ENCODE results near the gene ALDH1L2.
A peak's percentile ranks its signal among the peaks of the same experiment; 100 is the strongest.
"Not testable (repeated sequence)": the region's sequence is repeated elsewhere in the genome, so short reads cannot be mapped to it uniquely, and the experiment has no call there.

ALDH1L2 gene

DNA sequence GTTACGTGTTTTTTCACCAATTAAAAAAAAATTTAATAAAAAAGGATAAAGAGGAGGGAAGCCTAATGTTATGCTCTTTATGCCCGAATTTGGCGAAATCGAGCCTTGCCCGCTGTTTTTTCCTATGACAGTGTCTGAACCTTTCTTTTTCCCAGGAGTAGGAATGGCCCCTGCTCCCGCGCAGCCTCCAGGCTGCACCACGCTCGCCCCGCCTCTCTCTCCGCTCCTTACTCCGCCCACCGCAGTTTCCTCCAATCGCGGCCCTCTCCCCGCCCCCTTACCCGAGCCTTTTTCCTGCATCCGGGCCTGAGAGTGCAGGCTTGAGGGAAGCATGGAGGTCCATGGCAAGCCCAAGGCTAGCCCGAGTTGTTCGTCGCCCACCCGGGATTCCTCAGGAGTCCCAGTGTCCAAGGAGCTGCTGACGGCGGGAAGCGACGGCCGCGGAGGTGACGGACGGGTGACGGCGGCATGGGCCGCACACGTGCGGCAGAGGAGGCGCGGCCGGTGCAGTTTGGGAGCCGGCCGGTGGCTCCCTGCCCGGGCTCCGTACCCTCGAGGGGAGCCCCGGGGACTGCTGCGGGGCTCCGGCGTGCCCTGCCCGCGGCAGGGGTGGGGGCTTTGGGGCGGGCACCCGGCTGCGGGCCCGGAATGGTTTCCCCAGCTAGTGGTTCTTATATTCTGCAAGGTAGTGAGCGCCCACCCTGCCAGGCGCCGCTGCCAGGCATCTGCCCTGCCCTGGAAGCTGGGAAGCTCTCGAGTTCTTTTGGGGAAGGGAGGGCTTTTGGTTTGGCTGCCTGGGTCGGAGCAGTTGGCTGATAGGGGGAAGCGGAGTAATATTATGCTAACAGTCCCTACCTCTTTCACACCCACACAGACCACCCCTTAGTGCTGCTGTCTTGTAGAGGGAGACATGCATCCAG is 98.0 kb downstream of the ALDH1L2 start, which contains the start of gene NOPCHAP1:
NOPCHAP1 (plus strand) TSS at position 295 of the 920 bp plus-strand sequence; CDS start at position 332, 37 bp downstream.
- peaks cover 39% of the 10 kb centered on the region for H3K4me1 Mint-ChIP-seq
- peaks cover 33% of the 10 kb centered on the region for H3K36me3 Mint-ChIP-seq
- DNase-seq (ENCODE audit: low spot score in 2 of 2) (peak; percentile 71 to 93), ATAC-seq (peak; percentile 98)
- H3K4me3 Mint-ChIP-seq: peak within 1 kb of the TSS; percentile 76
- peak within 1 kb of the TSS; percentile 24 for H3K27ac Mint-ChIP-seq
- H3K9me3 Mint-ChIP-seq: no peaks in the 10 kb centered on the region

DNA sequence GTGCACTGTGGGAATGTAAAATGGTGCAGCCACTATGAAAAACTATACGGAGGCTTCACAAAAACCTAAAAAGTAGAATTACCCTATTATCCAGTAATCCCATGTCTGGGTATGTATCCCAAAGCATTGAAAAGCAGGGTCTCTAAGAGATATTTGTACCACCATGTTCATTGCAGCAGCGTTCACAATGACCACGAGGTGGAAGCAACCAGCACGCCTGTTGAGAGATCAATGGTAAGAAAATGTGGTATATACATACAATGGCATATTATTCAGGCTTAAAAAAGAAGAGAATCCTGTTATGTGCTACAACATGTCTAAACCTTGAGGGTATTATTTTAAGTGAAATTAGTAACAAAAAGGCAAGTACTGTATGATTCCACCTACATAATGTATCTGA is 99.1 kb downstream of the ALDH1L2 start:
- peak overlapping the region; percentile 24 for H3K27ac Mint-ChIP-seq
- no peak for ATAC-seq

DNA sequence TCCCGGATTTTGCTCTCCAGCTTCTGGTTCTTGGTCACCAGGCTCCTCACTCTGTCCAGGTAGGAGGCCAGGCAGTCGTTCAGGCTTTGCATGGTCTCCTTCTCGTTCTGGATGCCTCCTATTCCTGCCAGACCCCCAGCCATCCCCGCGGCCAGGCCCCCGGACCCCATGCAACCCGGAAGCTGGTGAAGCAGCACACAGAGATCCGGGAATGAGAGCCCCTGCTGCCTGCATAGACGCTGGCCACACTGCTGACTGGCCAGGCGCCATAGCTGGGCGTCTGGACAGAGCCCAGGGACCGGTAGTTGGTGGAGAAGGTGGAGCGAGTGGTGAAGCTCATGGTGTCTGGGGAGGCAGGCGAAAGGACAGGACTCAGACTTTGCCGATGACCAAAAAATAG is 106.6 kb downstream of the ALDH1L2 start:
- not testable (repeated sequence) for H3K36me3 Mint-ChIP-seq; DNase-seq (ENCODE audit: low spot score in 2 of 2); H3K27ac Mint-ChIP-seq; H3K4me3 Mint-ChIP-seq; ATAC-seq; H3K4me1 Mint-ChIP-seq; H3K9me3 Mint-ChIP-seq

More for the DNA sequence above, 99.1 kb downstream of the ALDH1L2 start:
- Mint-ChIP-seq H3K36me3 (peaks cover 26% of the 10 kb centered on the region), H3K4me3 (peak overlapping the region; percentile 76), H3K4me1 (peaks cover 39% of the 10 kb centered on the region), H3K9me3 (no peaks in the 10 kb centered on the region)
- DNase-seq (ENCODE audit: low spot score in 2 of 2): no peak

DNA sequence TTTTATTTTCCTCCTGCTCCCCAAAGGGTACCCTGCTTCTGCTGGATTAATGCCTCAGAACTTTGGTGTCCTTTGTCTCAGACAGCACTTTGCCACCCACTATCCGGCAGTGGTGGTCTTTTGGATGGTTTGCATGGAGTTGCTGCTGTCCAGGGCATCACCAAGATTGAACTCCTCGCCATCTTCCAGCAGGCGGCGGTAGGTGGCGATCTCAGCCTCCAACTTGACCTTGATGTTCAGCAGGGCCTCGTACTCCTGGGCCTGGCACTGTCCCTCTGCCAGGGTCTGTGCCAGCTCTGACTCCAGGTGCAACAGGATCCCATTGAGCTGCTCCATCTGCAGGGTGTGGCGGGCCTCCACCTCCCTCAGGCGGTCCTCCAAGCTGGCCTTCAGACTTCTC is 107.6 kb downstream of the ALDH1L2 start:
- no peak for DNase-seq (ENCODE audit: low spot score in 2 of 2)
- H3K4me3 Mint-ChIP-seq: no peak overlapping the region
- H3K27ac Mint-ChIP-seq: no peak overlapping the region
- H3K9me3 Mint-ChIP-seq: no peaks in the 10 kb centered on the region
- no peak for ATAC-seq
- no peaks in the 10 kb centered on the region for H3K4me1 Mint-ChIP-seq
- H3K36me3 Mint-ChIP-seq: no peaks in the 10 kb centered on the region

DNA sequence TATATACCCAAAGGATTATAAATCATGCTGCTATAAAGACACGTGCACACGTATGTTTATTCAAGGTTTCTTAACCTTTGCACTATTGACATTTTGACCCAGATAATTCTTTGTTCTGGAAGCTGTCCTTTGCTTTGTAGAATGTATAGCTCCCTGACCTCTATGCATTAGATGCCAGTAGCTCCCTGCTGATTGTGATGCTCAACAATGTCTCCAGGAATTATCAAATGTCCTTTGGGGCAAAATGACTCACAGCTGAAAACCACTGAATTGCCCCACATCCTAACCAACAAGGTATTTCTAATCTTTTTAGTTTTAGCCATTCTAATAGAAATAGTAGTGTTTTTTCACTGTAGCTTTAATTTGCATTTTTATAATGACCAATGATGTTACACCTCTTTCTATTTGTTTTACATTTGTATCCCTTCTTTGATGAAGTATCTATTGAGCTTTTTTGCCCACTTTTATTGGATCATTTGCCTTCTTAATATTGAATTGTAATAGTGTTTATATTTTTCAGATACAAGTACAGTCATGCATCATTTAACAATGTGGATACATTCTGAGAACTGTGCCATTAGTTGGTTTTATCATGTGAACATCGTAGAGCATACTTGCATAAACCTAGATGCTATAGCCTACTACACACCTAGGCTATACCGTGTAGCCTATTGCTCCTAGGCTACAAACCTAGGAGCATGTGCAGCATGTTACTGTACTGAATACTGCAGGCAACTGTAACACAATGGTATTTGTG is 108.5 kb downstream of the ALDH1L2 start:
- DNase-seq (ENCODE audit: low spot score in 2 of 2) (no peak), ATAC-seq (no peak)
- H3K27ac Mint-ChIP-seq: no peak overlapping the region
- H3K9me3 Mint-ChIP-seq: no peaks in the 10 kb centered on the region
- H3K4me1 Mint-ChIP-seq: no peaks in the 10 kb centered on the region
- H3K4me3 Mint-ChIP-seq: no peak overlapping the region
- H3K36me3 Mint-ChIP-seq: no peaks in the 10 kb centered on the region

DNA sequence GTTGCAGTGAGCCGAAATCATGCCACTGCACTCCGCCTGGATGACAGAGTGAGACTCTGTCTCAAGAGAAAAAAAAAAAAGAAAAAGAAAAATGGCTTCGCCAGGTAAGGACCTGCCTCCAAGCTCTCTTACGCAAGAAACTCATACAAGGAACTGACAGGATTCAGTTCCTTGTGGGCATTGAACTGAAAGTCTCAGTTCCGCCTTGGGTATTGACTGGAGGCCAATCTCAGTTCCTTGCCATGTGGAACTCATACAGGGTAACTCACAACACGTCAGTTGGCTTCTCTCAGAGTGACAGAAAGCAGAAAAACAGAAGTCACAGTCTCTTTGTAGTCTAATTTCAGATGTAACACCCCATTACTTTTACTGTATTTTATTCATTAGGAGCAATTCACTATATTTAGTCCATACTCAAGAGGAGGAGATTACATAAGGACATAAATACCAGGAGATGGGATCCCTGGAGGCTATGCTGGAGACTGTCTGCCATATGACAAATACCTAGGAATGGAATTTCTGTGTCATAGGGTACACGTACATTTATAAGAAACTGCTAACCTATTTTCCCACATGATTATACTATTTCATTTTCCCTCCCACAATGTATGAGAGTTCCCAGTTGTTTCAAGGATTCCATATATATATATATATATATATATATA is 109.5 kb downstream of the ALDH1L2 start:
- Mint-ChIP-seq H3K36me3 (no peaks in the 10 kb centered on the region), H3K9me3 (no peaks in the 10 kb centered on the region), H3K4me1 (no peaks in the 10 kb centered on the region), H3K27ac (no peak overlapping the region), H3K4me3 (no peak overlapping the region)
- DNase-seq (ENCODE audit: low spot score in 2 of 2) (no peak), ATAC-seq (peak; percentile 46)

DNA sequence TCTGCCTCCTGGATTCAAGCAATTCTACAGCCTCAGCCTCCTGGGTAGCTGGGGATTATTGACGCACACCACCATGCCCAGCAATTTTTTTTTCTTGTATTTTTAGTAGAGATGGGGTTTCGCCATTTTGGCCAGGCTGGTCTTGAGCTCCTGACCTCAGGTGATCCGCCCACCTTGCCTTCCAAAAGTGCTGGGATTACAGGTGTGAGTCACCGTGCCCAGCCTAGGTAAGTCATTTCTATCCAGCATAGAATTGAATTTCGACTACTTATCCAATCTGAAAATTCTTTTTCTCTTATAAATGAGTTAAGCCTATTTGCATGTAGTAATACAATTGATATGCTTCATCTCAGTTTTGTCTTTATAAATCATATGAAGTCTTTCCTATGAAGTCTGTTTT is 111.0 kb downstream of the ALDH1L2 start:
- DNase-seq (ENCODE audit: low spot score in 2 of 2) (no peak), ATAC-seq (no peak)
- no peak overlapping the region for H3K4me3 Mint-ChIP-seq
- H3K27ac Mint-ChIP-seq: no peak overlapping the region
- no peaks in the 10 kb centered on the region for H3K36me3 Mint-ChIP-seq
- no peaks in the 10 kb centered on the region for H3K4me1 Mint-ChIP-seq
- H3K9me3 Mint-ChIP-seq: no peaks in the 10 kb centered on the region

DNA sequence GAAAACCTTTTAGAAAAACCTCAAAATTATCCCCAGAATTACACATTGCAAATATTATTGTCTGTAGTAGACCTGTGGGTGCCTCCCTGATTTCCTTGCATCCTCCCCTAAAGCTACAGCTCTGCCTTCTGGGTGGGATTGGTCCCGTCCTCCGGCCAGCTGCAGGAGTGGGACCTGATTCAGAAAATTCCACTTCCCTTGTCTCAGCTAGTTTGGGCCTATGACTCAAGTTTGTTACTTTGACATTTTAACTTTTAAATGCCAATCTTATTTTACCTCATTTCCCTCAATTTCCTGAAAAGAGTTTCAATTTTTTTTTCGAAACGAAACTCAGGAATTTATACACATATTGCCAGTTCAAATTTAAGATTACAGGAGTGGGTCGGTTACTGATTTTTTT is 113.0 kb downstream of the ALDH1L2 start:
- ATAC-seq: no peak
- Mint-ChIP-seq H3K9me3 (no peaks in the 10 kb centered on the region), H3K27ac (no peak overlapping the region), H3K4me3 (no peak overlapping the region), H3K4me1 (no peaks in the 10 kb centered on the region), H3K36me3 (no peaks in the 10 kb centered on the region)
- no peak for DNase-seq (ENCODE audit: low spot score in 2 of 2)
